Right renal cortex interstitium (tissue), 3 donors: ENCODE results near the gene FAM20B. TPM values are rescaled to one million over a fixed set of nuclear protein-coding genes. Genes with fewer than 3 reads are reported as not detected.
"Not testable (repeated sequence)": the region's sequence is repeated elsewhere in the genome, so short reads cannot be mapped to it uniquely, and the experiment has no call there.

Experiments
- DNase-seq, 3 donors: peaks; one replicate each; pipeline ENCODE4 v3.0.0-alpha.2; 2013; ENCODE audit warnings: low read depth in 3 of 3, low spot score in 2 of 3
- polyA plus RNA-seq, 3 donors: library from polyadenylated mRNA; unstranded; fragments of 120-200 nt; gene quantifications; one replicate each; pipeline ENCODE4 v1.2.1, GENCODE V29; 2013; ENCODE audit not compliant: insufficient read length in 3 of 3

FAM20B gene
- polyA plus RNA-seq = 10 to 100 TPM; 42.4 to 48.2 (median 44.8) TPM

GRCh38 chr1:179025125-179025974, at the start of gene FAM20B:
Gene FAM20B (plus strand): TSS chr1:179025894. CDS start chr1:179043848, 17,954 bp downstream.
- DNase-seq = peak; percentile 72 to 86 (median 78)

- DNase-seq = no peak
Observed at GRCh38 chr1:178976541-178976940, 49.2 kb upstream of the FAM20B start.

GRCh38 chr1:178986204-178986603, 39.5 kb upstream of the FAM20B start:
- no peak for DNase-seq

- not testable (repeated sequence) for DNase-seq
Observed at GRCh38 chr1:178988198-178988597, 37.5 kb upstream of the FAM20B start.

- DNase-seq = no peak
Observed at GRCh38 chr1:178993559-178993958, 32.1 kb upstream of the FAM20B start.

- DNase-seq = no peak
Observed at GRCh38 chr1:178997428-178997827, 28.3 kb upstream of the FAM20B start.

- no peak for DNase-seq
Observed at GRCh38 chr1:178998295-178998694, 27.4 kb upstream of the FAM20B start.

GRCh38 chr1:178999061-178999460, 26.6 kb upstream of the FAM20B start:
- DNase-seq = no peak

- no peak for DNase-seq
Observed at GRCh38 chr1:179001451-179001850, 24.2 kb upstream of the FAM20B start.

GRCh38 chr1:179002064-179002463, 23.6 kb upstream of the FAM20B start:
- DNase-seq = not testable (repeated sequence)

- DNase-seq = peak; percentile 72 to 73 (median 73)
Observed at GRCh38 chr1:179002552-179003345, 22.9 kb upstream of the FAM20B start.

GRCh38 chr1:179003512-179004066, 22.1 kb upstream of the FAM20B start:
- no peak for DNase-seq

- no peak for DNase-seq
Observed at GRCh38 chr1:179007233-179007632, 18.5 kb upstream of the FAM20B start.

- DNase-seq = no peak
Observed at GRCh38 chr1:179010671-179011070, 15.0 kb upstream of the FAM20B start.

GRCh38 chr1:179012038-179012437, 13.7 kb upstream of the FAM20B start:
- DNase-seq = no peak

- no peak for DNase-seq
Observed at GRCh38 chr1:179014123-179014522, 11.6 kb upstream of the FAM20B start.

GRCh38 chr1:179015396-179015795, 10.3 kb upstream of the FAM20B start:
- no peak for DNase-seq

- DNase-seq = no peak
Observed at GRCh38 chr1:179016706-179017382, 8.8 kb upstream of the FAM20B start.

- DNase-seq = no peak
Observed at GRCh38 chr1:179017383-179018326, 8.0 kb upstream of the FAM20B start.

GRCh38 chr1:179021873-179022272, 3.8 kb upstream of the FAM20B start:
- no peak for DNase-seq
